Spleen (tissue), 11 donors: Measurements from ENCODE around the gene SLAMF9. TPM values are rescaled to one million over a fixed set of nuclear protein-coding genes. Genes with fewer than 3 reads are reported as not detected.

Experiments
- DNase-seq: peaks from one replicate; pipeline ENCODE4 v3.0.0-alpha.2; 2020
- H3K27ac ChIP-seq, 8 donors: fragments of 200-600 bp; sonication (generic) in 7 of 8; 1 replicate in 4 of 8; 2 replicates in 4 of 8; pipeline versions ENCODE4 v1.5.0 to v1.8.0; 2016 to 2021; ENCODE audit warnings: inconsistent platforms in 4 of 8, mild to moderate bottlenecking in 4 of 8, moderate library complexity in 1 of 8
- H3K27me3 ChIP-seq, 7 donors: fragments of 200-600 bp; sonication (generic) in 6 of 7; replicated peaks in 1 of 7; 1 replicate in 4 of 7; 2 replicates in 3 of 7; pipeline versions ENCODE4 v1.5.0 to v1.8.0; 2016 to 2021; ENCODE audit warnings: inconsistent platforms in 3 of 7, mild to moderate bottlenecking in 1 of 7
- H3K36me3 ChIP-seq, 6 donors: fragments of 200-600 bp; sonication (generic) in 5 of 6; 1 replicate in 4 of 6; 2 replicates in 2 of 6; pipeline versions ENCODE4 v1.5.0 to v1.8.0; 2016 to 2021; ENCODE audit warnings: inconsistent platforms in 2 of 6
- H3K4me1 ChIP-seq, 6 donors: fragments of 200-600 bp; sonication (generic) in 5 of 6; 1 replicate in 3 of 6; 2 replicates in 3 of 6; pipeline versions ENCODE4 v1.5.0 to v1.8.0; 2016 to 2021; ENCODE audit warnings: inconsistent platforms in 3 of 6
- H3K4me3 ChIP-seq, 8 donors: fragments of 200-600 bp; sonication (generic) in 7 of 8; 1 replicate in 4 of 8; 2 replicates in 4 of 8; pipeline versions ENCODE4 v1.5.0 to v1.8.0; 2016 to 2021; ENCODE audit warnings: inconsistent platforms in 4 of 8, mild to moderate bottlenecking in 4 of 8, moderate library complexity in 2 of 8
- H3K9me3 ChIP-seq, 8 donors: fragments of 200-600 bp; sonication (generic) in 7 of 8; 1 replicate in 4 of 8; 2 replicates in 4 of 8; pipeline versions ENCODE4 v1.5.0 to v1.8.0; 2016 to 2021; ENCODE audit warnings: inconsistent platforms in 4 of 8
- POLR2A ChIP-seq, 3 donors: fragments of 450-650 bp; IDR thresholded peaks; one replicate each; pipeline ENCODE4 v1.5.1; 2017; ENCODE audit warnings: antibody characterized with exemption in 3 of 3, mild to moderate bottlenecking in 1 of 3
- POLR2AphosphoS5 ChIP-seq, 3 donors: sonication (generic); formaldehyde crosslinking; IDR thresholded peaks; one replicate each; pipeline ENCODE4 v1.5.1; 2017; ENCODE audit warnings: antibody characterized with exemption in 3 of 3
- WGBS, 5 donors: extraction: QIAGEN DNeasy Blood & Tissue Kit in 3 of 5; methylation state at CpG; one replicate each; pipeline versions ENCODE4 v1.1.5 to v1.1.7; 2013 to 2018; 5-methylcytosine and 5-hydroxymethylcytosine counted together
- intact Hi-C: fragments of 100-400 bp; cut with DNase I; formaldehyde crosslinking; loops from one replicate; pipeline ENCODE4 v1.15.0; 2023; ENCODE audit warnings: low total_unique reads
- polyA plus RNA-seq, 3 donors: library from polyadenylated mRNA; stranded (reverse); fragments of 200-250 nt; gene quantifications; one replicate each; pipeline ENCODE4 v1.2.1, GENCODE V29; 2013
- total RNA-seq, 7 donors: library from RNA; depleted of rRNA in 3 of 7; stranded (reverse); fragments of >200 nt in 3 of 7; fragmentation: NEBNext Ultra II Directional in 4 of 7; extraction: Animal tissue kit (Norgen Biotek cat#: 25700) in 4 of 7; gene quantifications; one replicate each; pipeline versions ENCODE4 v1.1.0 to v1.2.1, GENCODE V29; 2016 to 2021
- TF ChIP-seq, protein P1 (sequence below), 11 experiments: fragments of 200-600 bp in 7 of 11; fragments of 450-650 bp in 4 of 11; sonication (generic) in 4 of 11; IDR thresholded peaks in 8 of 11; conservative IDR thresholded peaks in 3 of 11; 1 replicate in 7 of 11; 2 replicates in 4 of 11; pipeline versions ENCODE4 v1.4.0 to v1.8.0; 2016 to 2021; ENCODE audit warnings: antibody characterized with exemption in 11 of 11, inconsistent platforms in 4 of 11, mild to moderate bottlenecking in 1 of 11
- donor health status: healthy with polysubstance abuse.
- donor health status: DM: no; HTN: no; CAD: no; lungs with moderate emphysema.
- donor health status: DM: no; HTN: no; CAD: no.
- donor health status: Bipolar disorder and iron deficiency.
- donor health status: healthy.
- donor health status: DM: no; HTN: no; CAD: no.
- donor health status: DM: yes; HTN: yes; CAD: no.

Gene SLAMF9
- total and polyA plus RNA-seq, 10 donors, result 0.14 to 1.3 (median 0.46) TPM; not detected in 4

DNA sequence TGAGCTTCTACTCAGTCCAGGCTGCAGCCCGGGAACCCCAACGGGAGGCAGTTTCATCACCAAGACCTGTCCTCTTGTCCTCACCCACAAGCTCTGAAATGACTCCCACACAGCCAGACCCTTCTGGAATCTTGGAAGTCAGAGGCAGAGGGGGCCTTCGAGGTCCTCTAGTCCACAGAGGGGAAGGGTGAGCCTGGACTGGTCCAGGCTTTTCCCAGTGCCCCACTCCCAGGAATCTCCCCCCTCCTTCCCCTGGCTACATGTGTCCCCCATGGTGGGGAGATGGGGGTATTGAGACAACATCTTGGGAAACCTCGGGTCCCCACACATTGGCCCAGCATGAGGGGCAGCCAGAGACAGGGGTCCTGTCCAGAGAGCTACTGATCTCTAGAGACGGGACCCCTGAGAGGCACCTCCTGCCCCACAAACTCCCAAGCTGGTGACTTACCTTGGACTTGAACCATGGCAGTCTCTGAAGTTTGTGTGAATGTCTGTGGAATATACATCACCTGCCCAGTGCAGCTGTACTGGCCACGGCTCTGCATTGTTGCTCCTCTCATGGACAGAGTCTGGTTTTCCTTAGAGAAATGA, 19.4 kb upstream of the SLAMF9 start:
- DNase-seq, result no peak
- Histone ChIP-seq H3K27me3 (peaks cover 0 to 62% (median 0%) of the 10 kb centered on the region in 7 donors), H3K27ac (no peak overlapping the region), H3K9me3 (no peaks in the 10 kb centered on the region), H3K4me1 (no peaks in the 10 kb centered on the region), H3K36me3 (no peaks in the 10 kb centered on the region), H3K4me3 (no peak overlapping the region)
- intact Hi-C loops, result no loop called here
- WGBS, 5 donors, result 74 to 92% (median 78%) methylated on average over 3 to 6 of the region's 6 CpGs
- no peak for TF ChIP-seq POLR2AphosphoS5 (IDR thresholded peaks at IDR 0.05)
- no peak for TF ChIP-seq POLR2A (IDR thresholded peaks at IDR 0.05)
- TF ChIP-seq, protein P1, sequence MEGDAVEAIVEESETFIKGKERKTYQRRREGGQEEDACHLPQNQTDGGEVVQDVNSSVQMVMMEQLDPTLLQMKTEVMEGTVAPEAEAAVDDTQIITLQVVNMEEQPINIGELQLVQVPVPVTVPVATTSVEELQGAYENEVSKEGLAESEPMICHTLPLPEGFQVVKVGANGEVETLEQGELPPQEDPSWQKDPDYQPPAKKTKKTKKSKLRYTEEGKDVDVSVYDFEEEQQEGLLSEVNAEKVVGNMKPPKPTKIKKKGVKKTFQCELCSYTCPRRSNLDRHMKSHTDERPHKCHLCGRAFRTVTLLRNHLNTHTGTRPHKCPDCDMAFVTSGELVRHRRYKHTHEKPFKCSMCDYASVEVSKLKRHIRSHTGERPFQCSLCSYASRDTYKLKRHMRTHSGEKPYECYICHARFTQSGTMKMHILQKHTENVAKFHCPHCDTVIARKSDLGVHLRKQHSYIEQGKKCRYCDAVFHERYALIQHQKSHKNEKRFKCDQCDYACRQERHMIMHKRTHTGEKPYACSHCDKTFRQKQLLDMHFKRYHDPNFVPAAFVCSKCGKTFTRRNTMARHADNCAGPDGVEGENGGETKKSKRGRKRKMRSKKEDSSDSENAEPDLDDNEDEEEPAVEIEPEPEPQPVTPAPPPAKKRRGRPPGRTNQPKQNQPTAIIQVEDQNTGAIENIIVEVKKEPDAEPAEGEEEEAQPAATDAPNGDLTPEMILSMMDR (IDR thresholded peaks at IDR 0.05 in 8 of 11, conservative IDR thresholded peaks at IDR 0.05 in 3 of 11), result no peak

DNA sequence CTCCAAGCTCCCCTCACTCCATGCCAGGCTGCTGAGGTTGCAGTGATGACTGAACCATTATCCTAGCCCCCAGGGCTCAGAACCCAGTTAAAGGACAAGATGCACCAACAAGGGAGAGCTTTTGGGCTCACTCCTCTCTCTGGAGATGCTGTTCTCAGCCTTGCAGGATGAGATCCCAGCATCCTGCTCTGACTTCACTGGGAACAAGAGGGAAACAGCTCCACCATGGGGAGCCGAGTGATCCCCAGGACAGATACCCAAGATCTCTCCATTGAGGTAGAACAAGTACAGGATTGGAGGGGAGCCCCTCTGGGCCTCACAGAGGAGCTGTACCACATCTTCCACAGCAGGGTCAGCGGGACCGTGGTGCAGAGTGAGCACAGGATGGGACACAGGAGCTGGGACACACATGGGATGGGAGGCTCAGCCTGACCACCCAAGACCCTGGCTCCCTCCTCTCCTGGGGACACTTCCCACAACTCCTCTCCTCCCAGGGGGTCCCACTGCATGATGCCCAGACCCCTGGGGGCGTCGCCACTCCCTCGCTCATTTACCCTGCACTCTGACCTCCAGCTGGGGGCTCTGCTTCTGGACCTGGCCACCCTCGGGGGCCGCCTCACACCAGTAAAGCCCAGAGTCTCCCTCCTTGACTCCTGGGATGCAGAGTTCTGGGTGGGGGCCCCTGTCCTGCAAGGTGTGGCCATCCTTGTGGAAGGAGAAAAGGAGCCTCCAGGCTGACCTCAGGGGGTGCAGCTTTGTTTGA, 18.6 kb upstream of the SLAMF9 start:
- H3K27ac ChIP-seq, result no peak overlapping the region
- DNase-seq, result no peak
- no peaks in the 10 kb centered on the region for H3K36me3 ChIP-seq
- H3K4me1 ChIP-seq, result no peaks in the 10 kb centered on the region
- no peak overlapping the region for H3K4me3 ChIP-seq
- TF ChIP-seq POLR2A (IDR thresholded peaks at IDR 0.05), result no peak
- TF ChIP-seq POLR2AphosphoS5 (IDR thresholded peaks at IDR 0.05), result no peak
- TF ChIP-seq, protein P1 (IDR thresholded peaks at IDR 0.05 in 8 of 11, conservative IDR thresholded peaks at IDR 0.05 in 3 of 11), result no peak
- H3K9me3 ChIP-seq, result no peaks in the 10 kb centered on the region
- 82 to 88% (median 85%) methylated on average over 5 to 8 of the region's 8 CpGs for WGBS, 5 donors
- intact Hi-C loops, result no loop called here
- peaks cover 0 to 58% (median 0%) of the 10 kb centered on the region in 7 donors for H3K27me3 ChIP-seq

DNA sequence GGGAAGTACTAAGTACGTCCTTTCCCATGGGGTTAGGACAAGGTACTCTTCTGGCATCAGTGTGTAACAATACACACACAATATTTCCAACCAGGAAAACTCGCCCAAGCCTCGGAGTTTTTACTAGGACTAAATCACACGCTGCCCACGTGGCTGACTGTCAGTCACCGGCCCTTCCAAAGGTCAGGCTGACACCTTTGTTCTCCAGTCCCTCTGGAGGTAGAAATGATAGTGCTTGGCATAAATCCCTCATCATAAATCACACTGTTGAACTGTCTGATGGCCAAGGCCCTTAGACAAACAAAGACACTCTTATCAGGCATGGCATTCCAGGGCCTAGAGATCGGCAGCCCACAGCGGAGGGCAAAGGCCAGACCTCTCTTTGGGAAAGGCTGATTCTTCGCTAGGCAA, 16.9 kb upstream of the SLAMF9 start:
- intact Hi-C loops, result no loop called here
- Histone ChIP-seq H3K4me1 (no peaks in the 10 kb centered on the region), H3K27ac (no peak overlapping the region), H3K4me3 (no peak overlapping the region), H3K27me3 (peaks cover 0 to 54% (median 0%) of the 10 kb centered on the region in 7 donors), H3K9me3 (no peaks in the 10 kb centered on the region), H3K36me3 (no peaks in the 10 kb centered on the region)
- WGBS, 5 donors, result 58 to 79% (median 66%) methylated on average over 9 of the region's 9 CpGs
- TF ChIP-seq, protein P1 (IDR thresholded peaks at IDR 0.05 in 8 of 11, conservative IDR thresholded peaks at IDR 0.05 in 3 of 11), result no peak
- TF ChIP-seq POLR2AphosphoS5 (IDR thresholded peaks at IDR 0.05), result no peak
- TF ChIP-seq POLR2A (IDR thresholded peaks at IDR 0.05), result no peak
- no peak for DNase-seq

DNA sequence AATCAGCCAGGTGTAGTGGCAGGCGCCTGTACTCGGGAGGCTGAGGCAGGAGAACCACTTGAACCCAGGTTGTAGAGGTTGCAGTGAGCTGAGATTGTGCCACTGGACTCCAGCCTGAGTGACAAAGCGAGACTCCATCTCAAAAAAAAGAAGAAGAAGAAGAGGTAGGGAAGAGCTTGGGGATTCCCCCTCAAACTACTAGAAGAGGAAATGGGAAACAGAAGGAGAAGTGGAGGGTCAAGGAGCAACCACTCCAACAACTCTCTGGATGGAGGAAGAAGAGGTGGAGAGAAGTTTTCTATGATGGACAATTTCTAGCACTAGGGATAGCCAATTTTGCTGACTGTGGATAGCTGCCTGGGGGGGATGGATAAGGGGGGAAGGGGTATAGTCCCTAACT, 14.9 kb upstream of the SLAMF9 start:
- WGBS, 5 donors, result 82 to 98% (median 89%) methylated on average over 3 of the region's 3 CpGs
- Histone ChIP-seq H3K36me3 (no peaks in the 10 kb centered on the region), H3K9me3 (no peaks in the 10 kb centered on the region), H3K4me3 (no peak overlapping the region), H3K27ac (no peak overlapping the region), H3K4me1 (no peaks in the 10 kb centered on the region), H3K27me3 (peaks cover 0 to 38% (median 0%) of the 10 kb centered on the region in 7 donors)
- intact Hi-C loops, result no loop called here
- no peak for DNase-seq
- no peak for TF ChIP-seq POLR2A (IDR thresholded peaks at IDR 0.05)
